ENCODE measurements around the gene F7.
A peak's percentile ranks its signal among the peaks of the same experiment; 100 is the strongest.
"Not testable (repeated sequence)": the region's sequence is repeated elsewhere in the genome, so short reads cannot be mapped to it uniquely, and the experiment has no call there.

Gene F7

GRCh38 chr13:113105032-113105920 is at the start of gene F7:
TSS of gene F7 (plus strand) at chr13:113105791. CDS start at chr13:113105842, 51 bp downstream.
- no peak for DNase-seq (ENCODE audit: low read depth)

GRCh38 chr13:113057084-113057483 is 48.5 kb upstream of the F7 start:
- no peak for DNase-seq (ENCODE audit: low read depth)

GRCh38 chr13:113057559-113057958 is 48.0 kb upstream of the F7 start:
- DNase-seq (ENCODE audit: low read depth): not testable (repeated sequence)

- DNase-seq (ENCODE audit: low read depth): no peak
These were observed 47.2 kb upstream of the F7 start for GRCh38 chr13:113058129-113058987.

GRCh38 chr13:113058988-113059850 is 46.4 kb upstream of the F7 start:
- no peak for DNase-seq (ENCODE audit: low read depth)

- no peak for DNase-seq (ENCODE audit: low read depth)
These were observed 45.7 kb upstream of the F7 start for GRCh38 chr13:113059891-113060290.

- DNase-seq (ENCODE audit: low read depth): no peak
These were observed 44.9 kb upstream of the F7 start for GRCh38 chr13:113060557-113061270.

- no peak for DNase-seq (ENCODE audit: low read depth)
These were observed 44.3 kb upstream of the F7 start for GRCh38 chr13:113061271-113061625.

- DNase-seq (ENCODE audit: low read depth): no peak
These were observed 43.7 kb upstream of the F7 start for GRCh38 chr13:113061796-113062425.

GRCh38 chr13:113062691-113063090 is 42.9 kb upstream of the F7 start:
- no peak for DNase-seq (ENCODE audit: low read depth)

GRCh38 chr13:113063091-113063491 is 42.5 kb upstream of the F7 start:
- DNase-seq (ENCODE audit: low read depth): no peak

- no peak for DNase-seq (ENCODE audit: low read depth)
These were observed 41.5 kb upstream of the F7 start for GRCh38 chr13:113064000-113064533.

- DNase-seq (ENCODE audit: low read depth): peak; percentile 5
These were observed 40.8 kb upstream of the F7 start for GRCh38 chr13:113064534-113065405.

GRCh38 chr13:113065406-113066141 is 40.0 kb upstream of the F7 start:
- no peak for DNase-seq (ENCODE audit: low read depth)

- no peak for DNase-seq (ENCODE audit: low read depth)
These were observed 39.5 kb upstream of the F7 start for GRCh38 chr13:113066142-113066455.

GRCh38 chr13:113066746-113067145 is 38.8 kb upstream of the F7 start:
- DNase-seq (ENCODE audit: low read depth): no peak

GRCh38 chr13:113069861-113070805 is 35.5 kb upstream of the F7 start:
- DNase-seq (ENCODE audit: low read depth): no peak

- DNase-seq (ENCODE audit: low read depth): no peak
These were observed 34.7 kb upstream of the F7 start for GRCh38 chr13:113070855-113071254.

All from HS-27A (cell line).